Smooth muscle cell (in vitro differentiated cells): Measurements from ENCODE around the gene TAS1R3. TPM values are rescaled to one million over a fixed set of nuclear protein-coding genes. Genes with fewer than 3 reads are reported as not detected.

ENCODE experiments used
- DNase-seq: peaks from one replicate; lab custom pipeline; 2025; ENCODE audit not compliant: unreplicated experiment; lab: John Stamatoyannopoulos, UW
- H2AFZ ChIP-seq: fragments of 200-600 bp; sonication (generic); 2 replicates; pipeline ENCODE4 v1.6.0; 2016; ENCODE audit warnings: antibody characterized with exemption, low read depth, mild to moderate bottlenecking
- H3F3A ChIP-seq: fragments of 200-600 bp; sonication (generic); 2 replicates; pipeline ENCODE4 v1.6.0; 2017; ENCODE audit warnings: antibody characterized with exemption, low read depth
- H3K27ac ChIP-seq: fragments of 200-600 bp; sonication (generic); 2 replicates; pipeline ENCODE4 v1.5.1; 2016; ENCODE audit warnings: low read depth, mild to moderate bottlenecking
- H3K27me3 ChIP-seq: fragments of 200-600 bp; sonication (generic); 2 replicates; pipeline ENCODE4 v1.6.1; 2016; ENCODE audit warnings: low read depth, mild to moderate bottlenecking
- H3K36me3 ChIP-seq: fragments of 200-600 bp; sonication (generic); 2 replicates; pipeline ENCODE4 v1.5.1; 2016; ENCODE audit warnings: low read depth
- H3K4me1 ChIP-seq: fragments of 200-600 bp; sonication (generic); 2 replicates; pipeline ENCODE4 v1.5.1; 2016; ENCODE audit warnings: low read depth
- H3K4me2 ChIP-seq: fragments of 200-600 bp; sonication (generic); 2 replicates; pipeline ENCODE4 v1.6.0; 2016; ENCODE audit warnings: mild to moderate bottlenecking
- H3K4me3 ChIP-seq: fragments of 200-600 bp; sonication (generic); 2 replicates; pipeline ENCODE4 v1.5.1; 2016; ENCODE audit warnings: mild to moderate bottlenecking
- H3K79me2 ChIP-seq: fragments of 200-600 bp; sonication (generic); 2 replicates; pipeline ENCODE4 v1.6.0; 2016; ENCODE audit warnings: low read depth, mild to moderate bottlenecking
- H3K9ac ChIP-seq: fragments of 200-600 bp; sonication (generic); 2 replicates; pipeline ENCODE4 v1.6.0; 2016; ENCODE audit warnings: low read depth
- H3K9me3 ChIP-seq: fragments of 200-600 bp; sonication (generic); replicated peaks from 2 replicates; pipeline ENCODE4 v1.5.1; 2016; ENCODE audit warnings: low read depth
- H4K20me1 ChIP-seq: fragments of 200-600 bp; sonication (generic); 2 replicates; pipeline ENCODE4 v1.6.0; 2016; ENCODE audit warnings: low read depth
- CTCF ChIP-seq: fragments of 200-600 bp; sonication (generic); IDR thresholded peaks from 2 replicates; pipeline ENCODE4 v1.5.1; 2017; ENCODE audit warnings: borderline replicate concordance, mild to moderate bottlenecking, antibody characterized with exemption; ENCODE audit not compliant: insufficient read depth, poor library complexity, severe bottlenecking
- WGBS: methylation state at CpG from one replicate; pipeline ENCODE4 v1.1.7; 2016; ENCODE audit warnings: low lambda C conversion rate; 5-methylcytosine and 5-hydroxymethylcytosine counted together
- polyA plus RNA-seq: library from polyadenylated mRNA; unstranded; fragments of >200 nt; fragmentation: Nextera tagmentation; extraction: Ambion mirVana; gene quantifications from 2 replicates; pipeline ENCODE4 v1.2.1, GENCODE V29; 2016
- total RNA-seq: library from RNA; depleted of rRNA; stranded (reverse); fragments of >200 nt; gene quantifications from 2 replicates; pipeline ENCODE4 v1.2.3, GENCODE V29; 2014

TAS1R3 gene
- total and polyA plus RNA-seq, 2 experiments from 2014 or later, result 0.18 to 0.39 TPM

- H3F3A ChIP-seq, result peaks cover under 1% of the 10 kb centered on the region
- WGBS, result 94% methylated on average over 15 of the region's 16 CpGs
- no peak for DNase-seq
- no peak for TF ChIP-seq CTCF
- no peak overlapping the region for H2AFZ ChIP-seq
- H3K36me3 ChIP-seq, result no peaks in the 10 kb centered on the region
- H3K4me1 ChIP-seq, result peaks cover 9% of the 10 kb centered on the region
- H3K79me2 ChIP-seq, result peaks cover 29% of the 10 kb centered on the region
- H3K27me3 ChIP-seq, result no peaks in the 10 kb centered on the region
- no peak overlapping the region for H3K4me2 ChIP-seq
- no peaks in the 10 kb centered on the region for H3K9me3 ChIP-seq
- no peak overlapping the region for H3K27ac ChIP-seq
- H3K9ac ChIP-seq, result no peak overlapping the region
- no peaks in the 10 kb centered on the region for H4K20me1 ChIP-seq
- no peak overlapping the region for H3K4me3 ChIP-seq
Observed at GRCh38 chr1:1370771-1371300, 39.8 kb downstream of the TAS1R3 start.

GRCh38 chr1:1371364-1371745 is 40.3 kb downstream of the TAS1R3 start:
- H2AFZ ChIP-seq, result no peak overlapping the region
- H3K79me2 ChIP-seq, result peaks cover 29% of the 10 kb centered on the region
- H3K4me2 ChIP-seq, result no peak overlapping the region
- H3F3A ChIP-seq, result peaks cover 6% of the 10 kb centered on the region
- H3K27me3 ChIP-seq, result no peaks in the 10 kb centered on the region
- no peaks in the 10 kb centered on the region for H3K9me3 ChIP-seq
- H3K27ac ChIP-seq, result no peak overlapping the region
- H4K20me1 ChIP-seq, result no peaks in the 10 kb centered on the region
- WGBS, result 96% methylated on average over 12 of the region's 12 CpGs
- H3K9ac ChIP-seq, result no peak overlapping the region
- H3K4me1 ChIP-seq, result peaks cover 12% of the 10 kb centered on the region
- H3K36me3 ChIP-seq, result no peaks in the 10 kb centered on the region
- no peak for TF ChIP-seq CTCF
- H3K4me3 ChIP-seq, result no peak overlapping the region
- no peak for DNase-seq

- Histone ChIP-seq H3K4me3 (no peak overlapping the region), H3K27me3 (no peaks in the 10 kb centered on the region), H3K79me2 (peaks cover 29% of the 10 kb centered on the region), H2AFZ (no peak overlapping the region), H3K9me3 (no peaks in the 10 kb centered on the region), H3K4me2 (no peak overlapping the region), H3K4me1 (peaks cover 12% of the 10 kb centered on the region), H4K20me1 (no peaks in the 10 kb centered on the region), H3K27ac (no peak overlapping the region), H3K9ac (no peak overlapping the region), H3K36me3 (no peaks in the 10 kb centered on the region), H3F3A (peaks cover 13% of the 10 kb centered on the region)
- peak; percentile 88 for TF ChIP-seq CTCF
- WGBS, result 61% methylated on average over 26 of the region's 26 CpGs
- DNase-seq, result peak; percentile 55
Observed at GRCh38 chr1:1371746-1372711, 40.9 kb downstream of the TAS1R3 start.
